ENCODE results near the gene UGT1A5.

The UGT1A5 gene

GRCh38 chr2:233791883-233792329, 79.2 kb downstream of the UGT1A5 start:
- no peak for DNase-seq

GRCh38 chr2:233792720-233793119, 80.0 kb downstream of the UGT1A5 start:
- DNase-seq = no peak

GRCh38 chr2:233793465-233794127, 80.9 kb downstream of the UGT1A5 start:
- DNase-seq = no peak

- DNase-seq = no peak
These were observed 81.5 kb downstream of the UGT1A5 start for GRCh38 chr2:233794128-233794658.

GRCh38 chr2:233795735-233796171, 83.0 kb downstream of the UGT1A5 start:
- DNase-seq = no peak

GRCh38 chr2:233796254-233796653, 83.5 kb downstream of the UGT1A5 start:
- DNase-seq = no peak

- no peak for DNase-seq
These were observed 85.8 kb downstream of the UGT1A5 start for GRCh38 chr2:233798335-233799086.

- DNase-seq = no peak
These were observed 86.5 kb downstream of the UGT1A5 start for GRCh38 chr2:233799087-233799665.

- no peak for DNase-seq
These were observed 87.0 kb downstream of the UGT1A5 start for GRCh38 chr2:233799716-233800115.

GRCh38 chr2:233800208-233800607, 87.5 kb downstream of the UGT1A5 start:
- no peak for DNase-seq

- no peak for DNase-seq
These were observed 88.8 kb downstream of the UGT1A5 start for GRCh38 chr2:233801357-233802131.

GRCh38 chr2:233802132-233802815, 89.6 kb downstream of the UGT1A5 start:
- DNase-seq = no peak

GRCh38 chr2:233803292-233803911, 90.7 kb downstream of the UGT1A5 start:
- no peak for DNase-seq

- DNase-seq = no peak
These were observed 91.3 kb downstream of the UGT1A5 start for GRCh38 chr2:233803994-233804393.

GRCh38 chr2:233807215-233807865, 94.6 kb downstream of the UGT1A5 start:
- no peak for DNase-seq

- no peak for DNase-seq
These were observed 95.5 kb downstream of the UGT1A5 start for GRCh38 chr2:233807966-233808935.

- no peak for DNase-seq
These were observed 97.7 kb downstream of the UGT1A5 start for GRCh38 chr2:233810385-233810784.

- DNase-seq = no peak
These were observed 98.4 kb downstream of the UGT1A5 start for GRCh38 chr2:233811087-233811486.

- no peak for DNase-seq
These were observed 99.0 kb downstream of the UGT1A5 start for GRCh38 chr2:233811732-233812131.

All from fibroblast of skin of right quadriceps (primary cell).